Measurements from ENCODE around the gene TMEM258. TPM values are rescaled to one million over a fixed set of nuclear protein-coding genes. Genes with fewer than 3 reads are reported as not detected.

TMEM258 gene
- total RNA-seq, 1 experiment from 2014 or later, result 113 TPM

GRCh38 chr11:61826930-61827570, 34.7 kb upstream of the TMEM258 start:
- DNase-seq (ENCODE audit: low spot score), result no peak

- no peak for DNase-seq (ENCODE audit: low spot score)
These were observed 27.8 kb upstream of the TMEM258 start for GRCh38 chr11:61820174-61820573.

- DNase-seq (ENCODE audit: low spot score), result no peak
These were observed 25.2 kb upstream of the TMEM258 start for GRCh38 chr11:61817471-61818202.

- DNase-seq (ENCODE audit: low spot score), result no peak
These were observed 24.5 kb upstream of the TMEM258 start, which contains the start of gene FADS1 for GRCh38 chr11:61816736-61817455. FADS1 (minus strand) TSS chr11:61817003; CDS start chr11:61816929, 74 bp downstream.

- DNase-seq (ENCODE audit: low spot score), result no peak
These were observed 23.7 kb upstream of the TMEM258 start for GRCh38 chr11:61815790-61816735.

GRCh38 chr11:61814958-61815789, 22.8 kb upstream of the TMEM258 start:
- peak; percentile 89 for DNase-seq (ENCODE audit: low spot score)

- peak; percentile 52 for DNase-seq (ENCODE audit: low spot score)
These were observed 22.0 kb upstream of the TMEM258 start for GRCh38 chr11:61814247-61814957.

- DNase-seq (ENCODE audit: low spot score), result no peak
These were observed 20.5 kb upstream of the TMEM258 start for GRCh38 chr11:61812736-61813411.

GRCh38 chr11:61811831-61812230, 19.4 kb upstream of the TMEM258 start:
- DNase-seq (ENCODE audit: low spot score), result no peak

GRCh38 chr11:61810671-61811175, 18.3 kb upstream of the TMEM258 start:
- no peak for DNase-seq (ENCODE audit: low spot score)

GRCh38 chr11:61806785-61807184, 14.4 kb upstream of the TMEM258 start:
- no peak for DNase-seq (ENCODE audit: low spot score)

- no peak for DNase-seq (ENCODE audit: low spot score)
These were observed 12.7 kb upstream of the TMEM258 start for GRCh38 chr11:61805146-61805545.

- DNase-seq (ENCODE audit: low spot score), result no peak
These were observed 11.7 kb upstream of the TMEM258 start for GRCh38 chr11:61803889-61804647.

- DNase-seq (ENCODE audit: low spot score), result no peak
These were observed 10.2 kb upstream of the TMEM258 start for GRCh38 chr11:61802605-61803004.

- DNase-seq (ENCODE audit: low spot score), result no peak
These were observed 8.2 kb upstream of the TMEM258 start for GRCh38 chr11:61800331-61801281.

GRCh38 chr11:61799665-61800284, 7.4 kb upstream of the TMEM258 start:
- no peak for DNase-seq (ENCODE audit: low spot score)

All from HT-29 (cell line).